SKM-1 treated with dmso at 0.1 percent for 144 hours (cell line): Measurements from ENCODE around the gene ASCC2.
A peak's percentile ranks its signal among the peaks of the same experiment; 100 is the strongest.

Source experiments
- DNase-seq: peaks from one replicate; lab custom pipeline; 2025; ENCODE audit not compliant: unreplicated experiment; lab: John Stamatoyannopoulos, UW

ASCC2 gene

DNA sequence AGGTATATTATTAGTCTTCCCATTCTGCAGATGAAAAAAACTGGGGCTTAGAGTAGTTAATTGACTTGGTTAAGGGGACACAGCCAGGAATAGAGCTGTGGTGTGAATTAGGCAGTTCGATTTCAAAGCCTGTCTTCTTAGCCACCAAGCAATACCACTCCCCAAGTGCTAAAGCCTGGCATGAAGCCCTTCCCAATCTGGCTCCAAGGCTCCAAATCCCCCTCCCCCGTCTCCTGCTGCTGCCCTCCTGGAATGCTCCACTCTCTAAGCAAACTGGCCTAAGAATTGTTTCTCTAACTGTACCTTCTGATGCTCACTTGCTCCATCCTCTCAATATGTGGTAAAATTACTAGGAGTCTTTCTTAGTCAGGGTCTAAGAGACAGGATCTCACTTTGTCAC, 18.6 kb downstream of the ASCC2 start:
- no peak for DNase-seq

DNA sequence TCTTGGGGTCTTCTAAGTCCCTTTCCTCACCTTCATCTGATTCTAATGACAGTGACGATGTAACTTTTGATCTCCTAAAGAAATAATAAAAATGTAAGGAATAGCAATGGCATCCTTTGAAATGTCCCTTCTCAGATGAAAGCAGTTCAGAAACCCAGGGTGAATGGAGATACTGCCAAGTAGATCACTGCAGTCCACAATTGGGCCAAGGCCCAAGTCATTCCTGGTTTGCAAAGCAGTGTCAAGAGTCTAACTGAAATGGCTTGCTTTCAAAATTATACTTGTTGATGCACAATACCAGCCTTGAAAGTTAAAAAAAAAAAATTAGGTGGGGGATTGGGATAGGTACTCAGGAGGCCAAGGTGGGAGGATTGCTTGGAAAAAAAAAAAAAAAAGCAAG, 20.4 kb downstream of the ASCC2 start:
- no peak for DNase-seq

- no peak for DNase-seq
Measured at GRCh38 chr22:29816980-29817379, 21.1 kb downstream of the ASCC2 start.

DNA sequence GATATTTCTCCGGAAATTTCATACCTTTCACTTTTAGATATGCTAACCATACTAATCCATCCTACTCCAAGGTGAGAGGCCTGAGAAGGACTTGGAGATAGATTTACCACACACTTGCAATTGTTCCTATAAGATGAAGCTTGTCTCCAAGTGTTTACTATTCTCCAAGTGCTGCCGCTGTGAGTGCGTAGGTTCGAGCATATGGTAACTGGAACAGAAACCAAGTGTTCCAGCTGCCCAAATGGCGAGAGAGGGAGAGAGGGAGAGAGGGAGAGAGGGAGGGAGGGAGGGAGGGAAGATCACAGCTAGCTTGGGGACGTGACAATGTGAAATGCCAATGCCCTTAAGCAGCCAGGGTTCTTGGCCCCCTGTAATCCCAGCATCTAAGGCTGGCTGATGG, 21.5 kb downstream of the ASCC2 start:
- DNase-seq = no peak

DNA sequence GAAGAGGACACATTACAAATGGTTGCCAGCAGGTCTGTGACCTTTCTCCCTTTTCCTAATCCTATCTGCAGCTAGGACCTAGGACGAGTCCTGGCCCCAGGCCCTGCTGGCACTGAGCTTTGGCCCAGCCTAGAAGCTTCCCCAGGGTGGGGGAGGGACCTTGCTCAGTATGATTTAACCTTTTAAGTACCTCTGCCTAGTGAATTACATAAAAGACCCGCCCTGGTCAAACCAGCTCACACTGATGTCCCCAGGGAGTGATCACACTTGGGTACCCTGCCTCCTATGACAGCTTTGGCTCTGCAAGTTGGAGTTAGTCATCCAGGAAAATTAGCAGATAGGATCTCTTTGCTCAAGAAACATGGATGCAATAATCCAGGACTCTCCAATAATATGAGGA, 21.9 kb downstream of the ASCC2 start:
- DNase-seq = no peak

GRCh38 chr22:29815580-29815979, 22.5 kb downstream of the ASCC2 start:
- DNase-seq = no peak

GRCh38 chr22:29814003-29814402, 24.1 kb downstream of the ASCC2 start:
- no peak for DNase-seq

DNA sequence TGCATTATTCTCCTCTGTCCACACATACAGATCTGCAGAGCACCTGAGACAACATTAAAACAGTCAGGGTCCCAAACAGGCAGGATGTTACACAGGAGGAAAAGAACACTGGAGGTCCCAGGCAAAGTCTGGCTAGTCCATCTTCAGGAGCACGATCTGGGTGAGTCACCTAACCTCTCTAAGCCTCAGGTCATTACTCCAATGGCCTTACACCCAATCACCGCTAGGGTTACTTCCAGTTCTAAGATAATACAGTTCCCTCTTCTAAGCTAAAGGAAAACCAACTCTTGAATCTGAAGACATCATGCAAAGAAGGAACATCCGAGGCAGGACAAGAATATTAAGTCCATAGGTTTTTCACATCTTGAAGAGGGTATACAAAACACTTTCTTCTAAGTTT, 24.5 kb downstream of the ASCC2 start:
- no peak for DNase-seq

DNA sequence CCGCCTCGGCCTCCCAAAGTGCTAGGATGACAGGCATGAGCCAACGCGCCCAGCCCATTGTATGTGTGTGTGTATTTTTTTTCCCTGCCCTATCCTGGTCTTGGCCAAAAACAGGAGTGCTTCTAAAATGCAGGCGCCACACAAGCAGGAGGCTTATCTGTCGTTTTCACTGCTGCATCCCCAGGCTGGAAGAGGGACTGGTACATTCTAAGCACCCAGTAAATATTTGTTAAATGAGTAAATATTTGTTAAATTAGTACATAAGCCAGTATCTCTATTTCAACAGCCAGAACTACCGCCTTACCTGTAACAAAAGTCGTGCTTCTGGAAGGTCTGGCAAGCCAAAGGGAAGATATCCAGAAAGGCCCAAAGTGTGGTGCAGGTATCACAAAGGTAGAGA, 24.9 kb downstream of the ASCC2 start:
- DNase-seq = no peak

GRCh38 chr22:29811377-29811776, 26.7 kb downstream of the ASCC2 start:
- DNase-seq = no peak

DNA sequence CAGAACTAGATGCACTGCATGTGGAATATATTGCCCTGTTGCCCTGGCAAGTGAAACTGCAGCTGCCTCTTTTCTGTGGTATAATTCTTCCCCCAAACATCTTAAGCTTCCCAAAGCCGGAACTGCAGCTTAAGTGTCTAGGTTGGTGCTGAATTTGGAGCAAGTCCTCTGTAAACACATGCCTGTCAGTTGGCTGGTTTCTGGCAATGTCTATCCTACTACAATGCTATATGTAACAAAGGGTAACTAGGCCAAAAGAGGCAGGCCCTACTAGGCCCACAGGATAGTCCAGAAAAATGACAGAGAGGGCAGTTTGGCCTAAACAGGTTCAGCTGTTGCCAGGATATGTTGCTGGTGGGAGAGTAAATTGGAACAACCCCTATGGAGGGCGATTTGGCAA, 27.9 kb downstream of the ASCC2 start:
- no peak for DNase-seq

GRCh38 chr22:29806196-29806595, 31.9 kb downstream of the ASCC2 start:
- DNase-seq = no peak

GRCh38 chr22:29804985-29805384, 33.1 kb downstream of the ASCC2 start:
- DNase-seq = no peak

DNA sequence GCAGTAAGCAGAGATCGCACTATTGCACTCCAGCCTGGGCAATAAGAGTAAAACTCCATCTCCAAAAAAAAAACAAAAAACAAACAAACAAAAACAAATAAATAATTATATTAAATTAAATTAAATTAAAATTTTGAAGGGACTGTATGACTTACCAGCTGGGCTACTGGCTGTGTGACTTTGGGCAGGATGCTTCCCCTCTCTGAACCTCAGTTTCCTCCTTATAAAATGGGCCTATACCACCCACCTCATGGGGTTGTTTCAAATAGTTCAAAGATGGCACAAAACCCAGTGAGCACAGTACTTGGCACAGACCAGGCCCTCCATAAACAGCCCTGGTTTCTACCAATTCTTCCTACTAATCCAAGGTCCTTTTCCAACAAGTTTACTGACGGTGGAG, 34.9 kb downstream of the ASCC2 start:
- DNase-seq = no peak

- DNase-seq = no peak
Measured at GRCh38 chr22:29801796-29802195, 36.3 kb downstream of the ASCC2 start.

GRCh38 chr22:29801153-29801552, 36.9 kb downstream of the ASCC2 start:
- no peak for DNase-seq

GRCh38 chr22:29799217-29799680, 38.8 kb downstream of the ASCC2 start:
- peak; percentile 94 for DNase-seq

- no peak for DNase-seq
Measured at GRCh38 chr22:29798801-29799200, 39.3 kb downstream of the ASCC2 start.

DNA sequence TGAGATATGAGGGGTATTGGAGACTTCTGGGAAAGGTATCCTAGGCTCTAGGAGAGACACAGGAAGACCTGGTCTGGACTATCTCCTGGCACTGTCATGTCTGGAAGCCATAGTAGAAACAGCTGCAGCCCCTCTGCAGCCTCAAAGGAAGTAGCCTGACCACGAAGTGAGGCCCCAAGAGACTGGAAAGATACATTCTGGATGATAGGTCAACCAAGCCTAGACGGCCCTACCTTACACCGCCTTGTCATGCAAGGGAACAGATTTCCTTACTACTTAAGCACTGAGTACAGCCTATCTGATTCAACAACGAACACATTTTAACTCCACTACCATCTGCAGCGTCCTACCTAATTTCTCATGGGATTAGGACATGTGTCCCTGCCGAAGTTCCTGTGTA, 39.8 kb downstream of the ASCC2 start:
- DNase-seq = peak; percentile 13

DNA sequence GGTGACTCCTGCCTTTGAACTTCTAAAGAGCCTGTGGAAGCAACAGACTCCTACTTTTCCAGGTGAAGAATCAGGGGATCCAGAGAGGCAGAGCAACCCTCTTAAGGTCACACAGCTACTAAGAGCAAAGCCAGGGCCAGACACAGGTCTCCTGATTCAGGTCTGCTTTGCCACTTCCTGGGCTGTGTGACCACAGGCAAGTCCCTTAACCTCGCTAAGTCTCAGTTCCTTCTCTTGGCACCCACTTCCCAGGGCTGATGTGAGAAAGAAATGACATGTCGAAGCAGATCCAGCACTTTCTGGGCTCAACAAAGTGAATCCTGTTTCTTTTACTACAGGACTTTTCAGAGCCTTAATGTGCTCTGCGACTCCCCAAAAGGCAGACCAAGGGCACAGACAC, 40.7 kb downstream of the ASCC2 start:
- DNase-seq = peak; percentile 62

GRCh38 chr22:29795663-29796062, 42.4 kb downstream of the ASCC2 start:
- DNase-seq = no peak

DNA sequence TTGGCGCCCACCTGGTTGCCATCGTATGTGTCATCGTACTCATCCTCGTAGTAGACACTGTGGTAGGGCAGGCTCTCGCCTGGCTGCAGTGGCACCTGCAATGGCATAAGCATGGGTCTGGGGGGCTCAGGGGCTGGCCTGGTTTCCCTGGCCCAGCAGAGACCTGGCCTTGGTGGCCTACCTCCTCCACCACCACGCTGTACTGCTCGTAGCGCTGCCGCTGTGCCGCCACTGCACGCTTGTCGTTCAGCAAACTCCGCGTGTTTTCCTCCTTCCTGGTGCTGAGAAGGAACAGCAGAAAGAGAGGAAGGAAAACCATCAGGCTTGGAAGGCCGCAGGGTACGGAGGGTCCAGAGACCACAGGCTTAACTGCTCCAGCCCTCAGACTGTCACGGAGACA, 44.7 kb downstream of the ASCC2 start:
- no peak for DNase-seq

DNA sequence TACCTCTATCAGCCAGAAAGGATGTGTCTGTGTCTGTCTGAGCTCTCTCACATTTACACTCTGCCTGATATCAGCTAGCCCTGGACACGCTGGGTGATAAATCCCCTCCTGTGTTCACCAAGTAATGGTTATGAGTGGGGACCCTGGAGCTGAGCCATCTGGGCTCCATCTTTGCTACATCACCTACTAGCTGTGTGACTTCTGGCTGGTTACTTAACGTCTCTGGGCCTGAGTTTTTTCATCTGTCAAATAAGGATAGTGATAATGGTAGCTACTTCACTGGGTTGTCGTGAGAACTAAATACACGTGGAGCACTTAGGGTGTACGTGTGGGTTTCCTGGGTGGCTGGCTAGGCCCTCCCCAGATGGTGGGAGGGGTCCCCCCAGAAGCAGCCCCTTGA, 48.0 kb downstream of the ASCC2 start:
- DNase-seq = no peak
